ENCODE measurements around the gene CTNNAL1. TPM values are rescaled to one million over a fixed set of nuclear protein-coding genes. Genes with fewer than 3 reads are reported as not detected.
A peak's percentile ranks its signal among the peaks of the same experiment; 100 is the strongest.

Gene CTNNAL1
- polyA plus RNA-seq, 1 of the 3 experiments (the other 2 are of a cell fraction) = 32.8 TPM

- peak overlapping the region in 1 of 2 experiments; percentile 58; a peak in 2 of 4 replicates for H3K27ac ChIP-seq (ENCODE audit: low read depth in 2 of 2, low read length in 1 of 2)
Measured at GRCh38 chr9:109001275-109001676, 12.0 kb downstream of the CTNNAL1 start.

More at GRCh38 chr9:109001275-109001676, 12.0 kb downstream of the CTNNAL1 start:
- Histone ChIP-seq H3K36me3 (replicated peaks in 1 of 2; ENCODE audit: control insufficient read depth in 1 of 2, insufficient read depth in 2 of 2, low read length in 1 of 2) (peaks cover 10 to 25% of the 10 kb centered on the region in 2 experiments), H3K4me2 (no peak overlapping the region), H3K79me2 (ENCODE audit: insufficient read depth) (peaks cover 87% of the 10 kb centered on the region), H3K9ac (no peak overlapping the region), H4K20me1 (ENCODE audit: insufficient read depth) (no peaks in the 10 kb centered on the region), H3F3A (replicated peaks; ENCODE audit: insufficient read depth) (peaks cover 11% of the 10 kb centered on the region), H3K9me2 (no peaks in the 10 kb centered on the region), H3K4me3 (ENCODE audit: low read depth in 2 of 2, low read length in 1 of 2) (no peak overlapping the region), H3K27me3 (ENCODE audit: insufficient read depth) (no peaks in the 10 kb centered on the region), H3K4me1 (ENCODE audit: control insufficient read depth in 1 of 2, insufficient read depth in 2 of 2, low read depth in 1 of 2, low read length in 1 of 2) (no peaks in the 10 kb centered on the region), H2AFZ (ENCODE audit: low read depth) (no peak overlapping the region), H3K9me3 (no peaks in the 10 kb centered on the region)
- 28% methylated on average over 1 of the region's 1 CpG for WGBS (ENCODE audit: low lambda C conversion rate)
- TF ChIP-seq USF2 (IDR thresholded peaks at IDR 0.05; ENCODE audit: borderline replicate concordance, low read depth, low read length) (no peak), RXRA (IDR thresholded peaks at IDR 0.05; ENCODE audit: borderline replicate concordance, low read depth) (peak; percentile 62; the same call in 1 of the 2 replicates), TEAD4 (IDR thresholded peaks at IDR 0.05; ENCODE audit: borderline replicate concordance, insufficient read depth) (peak; percentile 84; the same call in 1 of the 2 replicates), FOSL2 (IDR thresholded peaks at IDR 0.05; ENCODE audit: borderline replicate concordance, low read depth) (peak; percentile 91), EP300 (IDR thresholded peaks at IDR 0.05; ENCODE audit: borderline replicate concordance in 1 of 2, low read depth in 1 of 2, low read length in 1 of 2) (peak in 1 of 2 experiments; percentile 78; a peak in 2 of 4 replicates), MAX (IDR thresholded peaks at IDR 0.05; ENCODE audit: low read depth) (peak; percentile 59; the same call in 1 of the 2 replicates), MEF2A (IDR thresholded peaks at IDR 0.05; ENCODE audit: borderline replicate concordance, low read depth) (0 out of 2 replicates have a peak, but pooled peaks have one; percentile 27), GABPA (IDR thresholded peaks at IDR 0.05; ENCODE audit: low read depth) (no peak), NFIC (IDR thresholded peaks at IDR 0.05; ENCODE audit: borderline replicate concordance) (peak; percentile 64), PBX3 (IDR thresholded peaks at IDR 0.05) (peak; percentile 75), GATA2 (CRISPR knock-in tag; IDR thresholded peaks at IDR 0.05) (no peak), IRF3 (IDR thresholded peaks at IDR 0.05; ENCODE audit: low read depth, low read length) (no peak), ZBTB33 (IDR thresholded peaks at IDR 0.05; ENCODE audit: borderline replicate concordance, low read depth) (peak; percentile 28; the same call in 1 of the 2 replicates), ELF1 (IDR thresholded peaks at IDR 0.05) (no peak), NRF1 (IDR thresholded peaks at IDR 0.05; ENCODE audit: low read depth, low read length) (no peak), TCF12 (IDR thresholded peaks at IDR 0.05) (peak; percentile 85), JUND (IDR thresholded peaks at IDR 0.05) (peak; percentile 91)
- DNase-seq = no peak
- ChIA-PET CTCF (no interaction called here), POLR2A (no interaction called here)

All from SK-N-SH (cell line).